Measurements from ENCODE around the gene OPCML.

- TF ChIP-seq CTCF (conservative IDR thresholded peaks at IDR 0.05; ENCODE audit: low read length) (no peak), EZH2phosphoT487 (IDR thresholded peaks at IDR 0.05; ENCODE audit: borderline replicate concordance) (no peak)
Measured at GRCh38 chr11:132638423-132638822, 893.9 kb downstream of the OPCML start.
